Upper lobe of right lung (tissue), 1 donor: ENCODE results near the gene FAM177A1. TPM values are rescaled to one million over a fixed set of nuclear protein-coding genes. Genes with fewer than 3 reads are reported as not detected.

ENCODE experiments used
- ATAC-seq: fragments of 200-7000 bp; cut with Tn5 transposase; one replicate; pipeline ENCODE4 v1.9.1; 2020; ENCODE audit warnings: mild to moderate bottlenecking, moderate library complexity
- DNase-seq: peaks from one replicate; pipeline ENCODE4 v3.0.0-alpha.2; 2020
- H3K27ac ChIP-seq: fragments of 200-600 bp; one replicate; pipeline ENCODE4 v1.8.0; 2022
- H3K27me3 ChIP-seq: fragments of 200-600 bp; one replicate; pipeline ENCODE4 v1.8.0; 2022; ENCODE audit warnings: mild to moderate bottlenecking
- H3K36me3 ChIP-seq: fragments of 200-600 bp; one replicate; pipeline ENCODE4 v1.8.0; 2022
- H3K4me1 ChIP-seq: fragments of 200-600 bp; one replicate; pipeline ENCODE4 v1.8.0; 2022
- H3K4me3 ChIP-seq: fragments of 200-600 bp; one replicate; pipeline ENCODE4 v1.8.0; 2022; ENCODE audit warnings: mild to moderate bottlenecking
- H3K9me3 ChIP-seq: fragments of 200-600 bp; one replicate; pipeline ENCODE4 v1.8.0; 2022
- intact Hi-C: fragments of 100-400 bp; cut with DNase I; formaldehyde crosslinking; loops from one replicate; pipeline ENCODE4 v1.11.0; 2022
- total RNA-seq: library from RNA; stranded (reverse); fragmentation: NEBNext Ultra II Directional; extraction: Animal tissue kit (Norgen Biotek cat#: 25700); gene quantifications from one replicate; pipeline ENCODE4 v1.2.1, GENCODE V29; 2021
- TF ChIP-seq, protein P1 (sequence below): fragments of 200-600 bp; IDR thresholded peaks from one replicate; pipeline ENCODE4 v1.8.0; 2022; ENCODE audit warnings: antibody characterized with exemption
- donor health status: DM: no; HTN: yes; CAD: no; lungs with severe emphysema.

The FAM177A1 gene
- total RNA-seq, 1 donor from 2014 or later, result 117 TPM

- peaks cover 7% of the 10 kb centered on the region for H3K4me1 ChIP-seq
- no peaks in the 10 kb centered on the region for H3K36me3 ChIP-seq
- H3K4me3 ChIP-seq, result no peak overlapping the region
- intact Hi-C loops, result no loop called here
- TF ChIP-seq, protein P1, sequence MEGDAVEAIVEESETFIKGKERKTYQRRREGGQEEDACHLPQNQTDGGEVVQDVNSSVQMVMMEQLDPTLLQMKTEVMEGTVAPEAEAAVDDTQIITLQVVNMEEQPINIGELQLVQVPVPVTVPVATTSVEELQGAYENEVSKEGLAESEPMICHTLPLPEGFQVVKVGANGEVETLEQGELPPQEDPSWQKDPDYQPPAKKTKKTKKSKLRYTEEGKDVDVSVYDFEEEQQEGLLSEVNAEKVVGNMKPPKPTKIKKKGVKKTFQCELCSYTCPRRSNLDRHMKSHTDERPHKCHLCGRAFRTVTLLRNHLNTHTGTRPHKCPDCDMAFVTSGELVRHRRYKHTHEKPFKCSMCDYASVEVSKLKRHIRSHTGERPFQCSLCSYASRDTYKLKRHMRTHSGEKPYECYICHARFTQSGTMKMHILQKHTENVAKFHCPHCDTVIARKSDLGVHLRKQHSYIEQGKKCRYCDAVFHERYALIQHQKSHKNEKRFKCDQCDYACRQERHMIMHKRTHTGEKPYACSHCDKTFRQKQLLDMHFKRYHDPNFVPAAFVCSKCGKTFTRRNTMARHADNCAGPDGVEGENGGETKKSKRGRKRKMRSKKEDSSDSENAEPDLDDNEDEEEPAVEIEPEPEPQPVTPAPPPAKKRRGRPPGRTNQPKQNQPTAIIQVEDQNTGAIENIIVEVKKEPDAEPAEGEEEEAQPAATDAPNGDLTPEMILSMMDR, result no peak
- DNase-seq (no peak), ATAC-seq (no peak)
- no peaks in the 10 kb centered on the region for H3K9me3 ChIP-seq
- H3K27me3 ChIP-seq, result no peaks in the 10 kb centered on the region
- H3K27ac ChIP-seq, result no peak overlapping the region
These were observed 3.4 kb upstream of the FAM177A1 start for GRCh38 chr14:35042632-35043031.

DNA sequence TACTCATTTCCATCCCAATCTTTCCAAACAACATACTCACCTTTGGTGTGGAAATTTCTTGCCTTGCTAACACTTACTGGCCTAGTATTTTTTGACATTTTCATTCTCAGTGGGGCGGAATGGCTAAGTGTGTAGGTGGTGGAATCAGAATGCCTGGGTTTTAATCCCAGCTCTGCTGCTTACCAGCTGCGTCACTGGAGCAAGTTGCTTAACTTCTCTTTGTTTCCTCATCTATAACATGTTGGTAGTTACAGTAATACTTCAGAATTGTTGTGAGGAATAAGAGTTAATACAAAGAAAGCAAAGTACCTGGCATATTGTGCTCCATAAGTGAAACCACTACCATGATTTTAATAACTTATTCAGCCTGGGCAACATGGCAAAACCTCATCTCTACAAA lies 3.0 kb upstream of the FAM177A1 start:
- Histone ChIP-seq H3K27ac (no peak overlapping the region), H3K36me3 (no peaks in the 10 kb centered on the region), H3K4me3 (no peak overlapping the region), H3K4me1 (peaks cover 11% of the 10 kb centered on the region), H3K9me3 (no peaks in the 10 kb centered on the region), H3K27me3 (no peaks in the 10 kb centered on the region)
- TF ChIP-seq, protein P1, result no peak
- intact Hi-C loops, result no loop called here
- DNase-seq (no peak), ATAC-seq (no peak)

DNA sequence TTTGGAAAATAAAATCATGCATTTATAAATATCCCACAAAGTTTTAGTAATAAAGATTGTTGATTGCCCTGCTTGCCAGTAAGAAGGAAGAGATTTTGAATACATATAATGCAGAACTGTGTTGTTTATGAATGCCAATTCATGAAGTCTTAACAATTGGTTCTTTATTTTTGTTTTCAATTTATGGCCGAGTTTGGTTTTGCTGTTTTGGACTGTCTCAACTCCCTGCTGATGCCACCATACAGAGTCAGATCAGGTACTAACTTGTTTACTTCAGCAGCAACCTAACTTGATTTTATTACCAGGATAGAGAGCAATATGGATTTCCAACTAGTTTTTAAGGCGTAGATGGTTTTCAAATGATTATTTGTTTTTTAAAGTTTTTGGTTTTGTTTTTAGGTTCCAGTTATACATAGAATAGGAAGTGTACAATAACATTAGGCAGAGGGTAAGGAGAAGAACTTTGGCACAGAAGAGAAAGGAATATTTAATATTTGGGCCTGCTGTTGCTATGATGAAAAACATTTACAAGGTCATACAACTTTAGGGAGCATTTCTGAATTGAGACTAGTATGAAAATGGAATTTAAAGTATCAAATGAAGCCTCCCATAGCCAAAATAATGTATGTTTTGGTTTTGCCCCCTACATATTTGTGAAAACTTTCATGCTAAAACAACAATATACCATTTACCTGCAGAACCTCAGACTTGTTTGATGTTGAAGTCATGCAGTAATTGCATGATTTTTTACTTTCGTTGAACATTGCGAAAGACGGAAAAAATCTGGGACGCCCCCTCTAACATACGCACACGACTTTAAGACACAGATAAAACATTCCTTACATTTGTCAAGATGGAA lies 904 bp upstream of the FAM177A1 start:
- no peaks in the 10 kb centered on the region for H3K27me3 ChIP-seq
- intact Hi-C loops, result no loop called here
- no peaks in the 10 kb centered on the region for H3K9me3 ChIP-seq
- H3K27ac ChIP-seq, result peak overlapping the region; percentile 95
- H3K36me3 ChIP-seq, result peaks cover 5% of the 10 kb centered on the region
- TF ChIP-seq, protein P1, result no peak
- ATAC-seq (no peak), DNase-seq (no peak)
- peak overlapping the region; percentile 91 for H3K4me3 ChIP-seq
- peaks cover 16% of the 10 kb centered on the region for H3K4me1 ChIP-seq

DNA sequence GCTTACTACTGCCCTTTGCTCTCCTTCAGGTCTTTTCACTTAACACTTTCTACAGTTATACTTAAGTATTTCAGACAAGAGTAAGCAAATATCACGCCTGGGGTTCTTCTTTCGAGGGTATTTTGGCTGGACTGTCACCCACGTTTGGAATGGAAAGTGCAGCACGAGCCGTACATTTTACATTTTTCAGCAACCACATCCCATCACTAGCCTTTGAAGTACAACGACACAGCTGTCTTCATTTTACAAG lies 349 bp upstream of the FAM177A1 start:
- Histone ChIP-seq H3K4me3 (peak overlapping the region; percentile 91), H3K36me3 (peaks cover 10% of the 10 kb centered on the region), H3K27ac (peak overlapping the region; percentile 95), H3K4me1 (peaks cover 20% of the 10 kb centered on the region), H3K27me3 (no peaks in the 10 kb centered on the region), H3K9me3 (no peaks in the 10 kb centered on the region)
- DNase-seq (no peak), ATAC-seq (no peak)
- intact Hi-C loops, result no loop called here
- TF ChIP-seq, protein P1, result no peak

GRCh38 chr14:35046751-35047536 lies 872 bp downstream of the FAM177A1 start:
- H3K9me3 ChIP-seq, result no peaks in the 10 kb centered on the region
- peak overlapping the region; percentile 91 for H3K4me3 ChIP-seq
- intact Hi-C loops, result no loop called here
- ATAC-seq, result peak; percentile 45
- TF ChIP-seq, protein P1, result no peak
- H3K27ac ChIP-seq, result peak overlapping the region; percentile 95
- H3K36me3 ChIP-seq, result peaks cover 15% of the 10 kb centered on the region
- H3K4me1 ChIP-seq, result peaks cover 27% of the 10 kb centered on the region
- no peaks in the 10 kb centered on the region for H3K27me3 ChIP-seq
- DNase-seq, result no peak
